OCI-LY3 (cell line): ENCODE measurements around the gene JAZF1.

ENCODE experiments used
- EZH2phosphoT487 ChIP-seq: fragments of 200-600 bp; shearing (Covaris generic); IDR thresholded peaks from 2 replicates; pipeline ENCODE4 v1.6.1; 2018; ENCODE audit warnings: antibody characterized with exemption, mixed run types, low read depth
- TF ChIP-seq, protein P1 (sequence below): fragments of 200-600, 300-600 bp; sonication (generic); IDR thresholded peaks from 2 replicates; pipeline ENCODE4 v1.5.1; 2014; ENCODE audit warnings: antibody characterized with exemption, low read length, low read depth

DNA sequence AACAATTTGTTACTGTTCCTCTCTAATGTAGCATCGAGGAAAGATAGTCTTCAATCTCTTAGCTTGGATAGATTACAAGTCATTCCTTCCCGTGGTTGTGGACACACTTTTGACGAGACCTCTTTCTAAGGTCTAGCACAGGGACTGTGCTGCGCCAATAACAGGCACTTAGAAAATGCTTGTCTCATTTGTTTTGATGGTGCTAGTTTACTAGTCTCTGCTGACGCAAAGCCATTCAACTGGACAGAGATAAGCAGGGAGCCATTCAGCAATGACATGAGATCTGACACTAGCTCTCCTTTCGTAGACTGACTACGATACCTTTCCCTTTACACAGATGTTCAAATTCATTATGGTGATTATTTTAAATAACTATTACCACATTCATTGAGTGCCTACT, 6.4 kb upstream of the JAZF1 start:
- TF ChIP-seq, protein P1, sequence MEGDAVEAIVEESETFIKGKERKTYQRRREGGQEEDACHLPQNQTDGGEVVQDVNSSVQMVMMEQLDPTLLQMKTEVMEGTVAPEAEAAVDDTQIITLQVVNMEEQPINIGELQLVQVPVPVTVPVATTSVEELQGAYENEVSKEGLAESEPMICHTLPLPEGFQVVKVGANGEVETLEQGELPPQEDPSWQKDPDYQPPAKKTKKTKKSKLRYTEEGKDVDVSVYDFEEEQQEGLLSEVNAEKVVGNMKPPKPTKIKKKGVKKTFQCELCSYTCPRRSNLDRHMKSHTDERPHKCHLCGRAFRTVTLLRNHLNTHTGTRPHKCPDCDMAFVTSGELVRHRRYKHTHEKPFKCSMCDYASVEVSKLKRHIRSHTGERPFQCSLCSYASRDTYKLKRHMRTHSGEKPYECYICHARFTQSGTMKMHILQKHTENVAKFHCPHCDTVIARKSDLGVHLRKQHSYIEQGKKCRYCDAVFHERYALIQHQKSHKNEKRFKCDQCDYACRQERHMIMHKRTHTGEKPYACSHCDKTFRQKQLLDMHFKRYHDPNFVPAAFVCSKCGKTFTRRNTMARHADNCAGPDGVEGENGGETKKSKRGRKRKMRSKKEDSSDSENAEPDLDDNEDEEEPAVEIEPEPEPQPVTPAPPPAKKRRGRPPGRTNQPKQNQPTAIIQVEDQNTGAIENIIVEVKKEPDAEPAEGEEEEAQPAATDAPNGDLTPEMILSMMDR = no peak
- TF ChIP-seq EZH2phosphoT487 = no peak
